GM12872 (cell line): Measurements from ENCODE around the gene PDE9A.

ENCODE experiments used
- TF ChIP-seq, protein P1 (sequence below): IDR thresholded peaks from 3 replicates; pipeline ENCODE4 v1.5.1; 2011; ENCODE audit warnings: low read depth, mild to moderate bottlenecking, low read length, moderate library complexity; ENCODE audit not compliant: insufficient read depth

Gene PDE9A

DNA sequence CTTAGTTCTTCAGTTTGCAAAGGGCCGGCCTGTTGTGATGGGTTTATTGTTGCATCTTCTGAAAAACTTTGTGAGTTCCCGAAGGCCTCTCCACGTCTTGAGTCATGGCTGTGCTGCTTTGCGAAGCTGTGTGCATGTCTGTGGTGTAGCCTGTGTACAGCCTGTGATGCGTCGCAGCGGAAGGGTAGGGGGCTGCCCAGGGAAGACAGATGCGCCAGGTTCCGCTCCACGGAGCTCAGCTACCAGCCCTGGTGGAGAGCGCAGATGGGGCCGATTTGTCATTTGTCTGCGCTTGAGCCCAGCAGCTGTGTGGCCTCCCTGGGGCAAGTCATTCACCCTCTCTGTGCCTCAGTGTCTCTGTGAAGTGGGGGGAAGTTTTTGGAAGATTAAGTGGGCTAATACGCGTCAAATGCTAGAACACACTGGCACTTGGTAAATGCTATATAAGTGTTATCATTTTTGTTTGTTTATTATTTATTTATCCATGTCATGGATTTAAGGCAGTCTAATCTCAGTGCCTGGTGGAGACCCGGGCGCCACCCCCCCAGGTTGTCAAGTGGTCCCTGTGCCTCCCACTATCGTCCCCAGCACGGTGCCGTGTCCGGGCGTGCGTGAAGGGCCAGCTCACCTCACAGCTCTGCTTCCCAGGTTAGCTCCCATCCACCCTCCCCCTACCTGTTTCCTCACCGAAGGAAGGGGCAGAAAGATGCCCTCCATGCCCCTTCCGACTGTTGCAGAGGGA is 8.4 kb downstream of the PDE9A start:
- TF ChIP-seq, protein P1, sequence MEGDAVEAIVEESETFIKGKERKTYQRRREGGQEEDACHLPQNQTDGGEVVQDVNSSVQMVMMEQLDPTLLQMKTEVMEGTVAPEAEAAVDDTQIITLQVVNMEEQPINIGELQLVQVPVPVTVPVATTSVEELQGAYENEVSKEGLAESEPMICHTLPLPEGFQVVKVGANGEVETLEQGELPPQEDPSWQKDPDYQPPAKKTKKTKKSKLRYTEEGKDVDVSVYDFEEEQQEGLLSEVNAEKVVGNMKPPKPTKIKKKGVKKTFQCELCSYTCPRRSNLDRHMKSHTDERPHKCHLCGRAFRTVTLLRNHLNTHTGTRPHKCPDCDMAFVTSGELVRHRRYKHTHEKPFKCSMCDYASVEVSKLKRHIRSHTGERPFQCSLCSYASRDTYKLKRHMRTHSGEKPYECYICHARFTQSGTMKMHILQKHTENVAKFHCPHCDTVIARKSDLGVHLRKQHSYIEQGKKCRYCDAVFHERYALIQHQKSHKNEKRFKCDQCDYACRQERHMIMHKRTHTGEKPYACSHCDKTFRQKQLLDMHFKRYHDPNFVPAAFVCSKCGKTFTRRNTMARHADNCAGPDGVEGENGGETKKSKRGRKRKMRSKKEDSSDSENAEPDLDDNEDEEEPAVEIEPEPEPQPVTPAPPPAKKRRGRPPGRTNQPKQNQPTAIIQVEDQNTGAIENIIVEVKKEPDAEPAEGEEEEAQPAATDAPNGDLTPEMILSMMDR: no peak

DNA sequence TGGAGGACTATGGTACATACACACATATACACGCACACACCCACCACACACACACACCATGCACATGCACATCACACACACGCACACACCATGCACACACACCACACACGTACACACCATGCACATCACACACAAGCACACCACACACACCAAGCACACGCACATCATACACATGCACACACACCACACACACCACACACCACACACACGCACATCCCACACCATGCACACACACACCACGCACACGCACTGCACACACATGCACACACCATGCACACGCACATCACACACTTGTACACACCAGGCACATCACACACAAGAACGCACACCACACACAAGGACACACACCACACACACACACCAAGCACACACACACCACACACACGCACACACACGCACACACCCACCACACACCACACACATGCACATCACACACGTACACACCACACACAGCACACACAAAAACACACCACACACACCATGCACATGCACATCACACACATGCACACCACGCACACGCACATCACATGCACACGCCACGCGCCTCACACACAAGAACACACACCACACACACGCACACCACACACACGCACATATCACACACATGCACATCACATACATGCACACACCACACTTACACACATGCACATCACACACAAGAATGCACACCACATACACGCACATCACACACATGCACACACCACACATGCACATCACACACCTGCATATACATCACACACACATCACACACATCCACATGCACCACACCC is 9.2 kb downstream of the PDE9A start:
- TF ChIP-seq, protein P1: no peak

DNA sequence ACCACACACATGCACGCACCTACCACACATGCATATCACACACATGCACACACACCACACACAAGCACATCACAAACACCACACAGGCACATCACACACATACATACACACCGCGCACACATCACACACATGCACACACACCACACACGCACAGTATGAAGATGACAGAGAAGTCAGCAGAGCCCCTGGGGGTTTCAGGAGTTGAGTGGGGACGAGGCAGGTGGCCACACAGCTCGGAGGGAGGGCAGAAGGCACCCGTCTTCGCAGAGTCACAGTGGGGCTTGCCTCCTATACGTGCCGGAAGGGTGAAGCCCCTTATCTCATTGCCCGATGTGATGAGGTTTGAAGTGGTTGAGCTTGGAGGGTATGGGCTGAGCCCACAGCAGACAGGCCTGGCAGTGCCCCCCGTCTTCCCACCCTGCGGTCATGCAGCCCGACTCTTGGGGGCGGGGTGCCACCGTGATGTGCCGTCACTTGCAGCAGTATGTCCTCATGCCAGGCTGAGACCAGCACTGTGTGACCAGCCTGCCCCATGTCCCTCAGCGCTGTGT is 9.9 kb downstream of the PDE9A start:
- TF ChIP-seq, protein P1: no peak

DNA sequence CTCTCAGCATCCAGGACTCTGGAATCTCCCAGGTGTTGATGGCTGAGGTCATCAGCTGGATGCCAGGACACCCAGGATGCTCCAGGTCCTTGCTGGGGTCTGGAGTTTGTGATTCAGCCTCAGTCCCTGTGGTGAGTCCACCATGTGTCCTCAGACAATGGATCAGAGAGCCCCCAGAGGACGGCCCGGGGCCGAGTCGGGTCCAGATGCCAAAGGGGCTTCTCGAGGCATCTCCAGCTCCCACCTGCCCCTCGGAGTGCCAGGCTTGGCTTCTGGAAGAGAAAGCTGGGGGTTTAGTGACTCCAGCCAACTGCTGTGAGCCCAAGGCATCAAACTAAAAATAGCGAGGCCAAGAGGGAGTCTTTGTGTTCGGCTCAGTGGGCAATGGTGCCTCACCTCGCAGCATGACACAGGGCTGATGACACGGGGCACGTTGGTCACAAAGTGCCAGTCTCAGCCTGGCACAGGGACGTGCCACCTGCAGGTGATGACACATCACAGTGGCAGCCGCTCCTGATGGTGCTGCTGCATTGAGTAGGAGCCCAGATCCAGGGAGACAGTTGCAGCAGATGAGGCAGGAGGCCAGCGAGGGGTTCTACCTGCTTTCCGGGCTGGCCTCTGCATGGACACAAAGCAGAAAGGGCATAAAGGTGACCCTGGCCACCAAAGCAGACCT is 10.6 kb downstream of the PDE9A start:
- TF ChIP-seq, protein P1: no peak

DNA sequence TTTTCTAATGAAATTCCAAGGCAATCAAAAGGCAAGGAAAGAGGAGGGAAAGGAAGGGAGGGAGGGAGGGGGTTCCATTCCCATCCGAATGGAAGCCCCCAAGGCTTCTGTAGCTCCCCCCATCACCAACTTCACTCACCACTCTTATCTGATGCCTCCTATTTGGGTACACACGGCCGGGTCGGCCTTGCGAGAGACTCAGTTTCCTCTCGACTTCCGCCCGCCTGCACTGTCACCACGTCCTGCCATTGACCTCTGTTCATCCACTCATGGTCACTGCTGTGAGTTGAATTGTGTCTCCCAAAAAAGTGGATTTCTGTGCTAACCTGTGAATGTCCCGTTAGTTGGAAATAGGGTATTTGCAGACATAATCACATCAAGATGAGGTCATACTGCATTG is 11.2 kb downstream of the PDE9A start:
- TF ChIP-seq, protein P1: no peak

DNA sequence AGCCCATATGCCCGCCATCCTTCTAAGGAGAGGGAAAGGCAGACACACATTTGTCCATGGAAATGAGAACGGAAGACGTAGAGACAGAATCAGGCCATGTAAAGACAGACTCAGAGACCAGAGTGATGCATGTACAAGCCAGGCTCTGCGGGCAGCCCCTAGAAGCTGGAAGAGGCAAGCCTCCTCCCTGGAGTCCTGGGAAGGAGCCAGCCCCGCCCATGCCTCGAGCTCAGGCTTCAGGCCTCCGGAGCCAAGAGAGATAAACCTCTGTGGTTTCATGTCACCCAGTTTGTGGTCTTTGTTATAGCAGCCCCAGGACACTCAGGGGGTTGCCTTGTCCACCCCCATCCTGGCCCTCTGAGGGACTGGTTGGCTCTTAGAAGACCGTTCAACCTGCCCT is 11.6 kb downstream of the PDE9A start:
- TF ChIP-seq, protein P1: no peak

DNA sequence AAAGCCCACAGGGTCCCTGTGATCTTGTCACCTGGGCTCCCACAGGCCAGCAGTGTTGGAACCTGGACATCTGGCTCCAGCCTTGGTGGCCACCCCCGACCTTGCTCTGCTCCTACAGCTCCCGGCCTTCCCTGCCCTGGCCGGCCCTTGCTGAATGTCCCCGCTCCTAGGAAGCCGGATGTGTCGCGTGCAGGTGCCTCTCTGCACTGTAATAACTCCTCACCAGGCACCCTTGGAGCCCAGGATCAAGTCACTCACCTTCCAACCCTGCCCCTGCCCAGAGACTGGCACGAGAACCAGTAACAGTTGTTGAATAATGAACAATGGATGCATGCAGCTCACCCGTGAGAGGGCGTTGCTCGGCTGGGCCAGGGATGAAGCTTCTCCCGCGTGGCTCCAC is 12.1 kb downstream of the PDE9A start:
- TF ChIP-seq, protein P1: no peak
